T follicular helper cell (primary cell): Measurements from ENCODE around the gene TSPAN13.

Experiments
- DNase-seq: peaks from one replicate; pipeline ENCODE4 v3.0.0-alpha.2; 2020; ENCODE audit warnings: low read depth

TSPAN13 gene

DNA sequence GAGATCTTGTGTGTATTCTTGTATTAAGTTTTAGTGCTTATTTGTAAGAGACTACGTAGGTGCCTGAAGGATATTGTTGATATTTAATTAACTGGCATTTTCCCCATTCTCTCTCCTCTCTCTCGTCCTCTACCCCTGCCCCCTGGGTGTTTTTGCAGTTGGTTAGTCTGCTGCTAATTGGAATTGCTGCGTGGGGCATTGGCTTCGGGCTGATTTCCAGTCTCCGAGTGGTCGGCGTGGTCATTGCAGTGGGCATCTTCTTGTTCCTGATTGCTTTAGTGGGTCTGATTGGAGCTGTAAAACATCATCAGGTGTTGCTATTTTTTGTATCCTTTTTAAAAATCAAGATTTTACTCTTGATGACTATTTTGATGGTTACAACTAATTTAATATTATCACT, 22.5 kb downstream of the TSPAN13 start:
- DNase-seq = no peak

GRCh38 chr7:16778476-16778875, 24.9 kb downstream of the TSPAN13 start:
- no peak for DNase-seq

GRCh38 chr7:16779051-16779450, 25.5 kb downstream of the TSPAN13 start:
- DNase-seq = no peak

GRCh38 chr7:16780596-16780995, 27.0 kb downstream of the TSPAN13 start:
- DNase-seq = no peak

DNA sequence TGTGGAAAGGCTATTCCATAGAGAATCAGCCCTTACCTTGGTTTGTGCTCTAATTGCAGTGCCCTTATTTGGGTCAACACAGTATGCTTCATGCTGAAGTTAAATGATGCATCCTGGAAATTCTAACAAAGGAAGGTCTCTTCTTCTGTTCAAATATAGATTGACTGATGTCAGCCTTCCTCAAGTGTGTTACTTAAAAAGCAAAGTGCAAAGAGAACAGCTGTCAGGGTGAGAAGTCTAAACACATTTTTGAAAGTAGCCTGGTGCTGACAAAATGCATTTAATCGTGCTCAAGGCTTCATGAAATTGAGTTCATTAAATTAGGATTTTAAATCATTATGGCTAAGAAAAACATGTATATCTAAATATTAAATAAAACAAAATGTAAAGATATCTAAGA, 31.8 kb downstream of the TSPAN13 start:
- no peak for DNase-seq

GRCh38 chr7:16785846-16786245, 32.3 kb downstream of the TSPAN13 start:
- no peak for DNase-seq

DNA sequence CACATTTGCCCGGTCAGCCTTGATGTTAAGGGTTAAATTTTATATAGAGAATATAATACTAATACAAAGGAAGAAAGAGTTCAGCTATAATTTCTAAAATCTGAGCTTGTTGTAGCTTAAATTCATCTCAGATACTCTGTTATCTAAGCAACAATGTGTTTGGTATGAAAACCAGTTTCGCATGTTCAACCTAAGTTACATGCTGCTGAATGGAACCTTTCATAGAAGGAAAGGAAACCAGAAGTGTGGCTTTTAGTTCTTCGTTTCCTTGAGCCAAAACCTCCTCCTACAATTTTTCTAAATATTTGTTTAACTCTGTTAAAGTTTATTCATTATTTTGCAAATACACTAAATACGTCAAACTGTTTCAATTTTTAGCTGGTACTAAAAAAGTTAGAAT, 32.7 kb downstream of the TSPAN13 start:
- DNase-seq = no peak

GRCh38 chr7:16787127-16787526, 33.6 kb downstream of the TSPAN13 start:
- no peak for DNase-seq

- DNase-seq = no peak
Observed at GRCh38 chr7:16791071-16791470, 37.5 kb downstream of the TSPAN13 start.

GRCh38 chr7:16791905-16792698, 38.5 kb downstream of the TSPAN13 start:
- no peak for DNase-seq

DNA sequence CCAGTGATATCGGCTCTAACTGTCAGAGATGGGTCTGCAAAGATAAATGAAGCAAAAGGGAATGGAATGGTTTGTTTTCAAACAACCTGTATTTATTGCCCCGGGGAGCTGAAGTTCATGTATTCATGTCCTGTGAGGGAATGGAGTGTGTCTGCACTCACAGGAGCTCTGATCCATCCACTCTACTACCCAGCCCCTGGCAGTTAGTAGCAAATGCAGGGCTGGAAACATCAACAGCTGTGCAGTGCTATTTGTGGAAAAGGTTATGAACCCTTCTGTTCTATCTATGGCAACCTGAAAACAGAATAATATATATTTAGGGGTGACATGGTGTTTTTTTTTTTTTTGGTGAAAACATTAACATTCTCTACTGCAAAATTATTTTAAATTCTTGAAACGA, 41.4 kb downstream of the TSPAN13 start:
- DNase-seq = no peak

DNA sequence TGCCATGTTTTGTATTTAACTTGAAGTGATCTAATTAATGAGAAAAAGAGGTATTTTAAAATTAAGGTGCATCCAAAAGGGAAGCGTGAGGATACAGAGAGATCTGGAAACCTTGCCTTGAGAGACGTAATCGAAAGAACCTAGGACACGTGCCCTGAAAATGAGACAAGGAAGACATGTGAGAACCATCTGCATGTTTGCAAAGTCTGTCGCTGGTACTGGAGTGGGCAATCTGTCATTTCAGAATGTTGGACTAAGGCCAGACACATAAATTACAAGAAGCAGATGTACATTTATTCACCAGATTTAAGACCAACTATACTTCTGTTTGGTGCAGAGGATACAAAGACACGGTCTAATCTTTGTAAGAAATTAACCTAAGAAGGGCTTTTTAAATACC, 42.1 kb downstream of the TSPAN13 start:
- no peak for DNase-seq

DNA sequence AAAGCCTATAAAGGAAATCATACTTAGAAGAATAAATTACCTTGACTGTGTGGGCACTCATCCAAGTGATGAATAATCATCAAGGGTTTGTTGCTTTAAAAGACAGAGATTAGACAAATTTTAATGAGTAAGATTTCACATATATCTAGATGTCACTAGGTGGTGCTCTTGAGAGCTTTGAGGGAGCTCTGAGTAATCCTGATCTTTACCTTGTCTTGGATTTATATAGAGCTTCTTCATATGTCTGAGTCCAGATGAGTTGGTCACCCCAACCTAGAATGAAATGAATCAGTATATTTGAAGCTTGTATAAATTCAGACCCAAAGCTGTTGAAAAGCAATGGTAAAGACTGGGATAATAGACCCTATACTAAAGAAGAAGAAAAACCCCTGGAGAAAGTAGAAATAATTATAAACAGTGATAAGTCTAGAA, 47.6 kb downstream of the TSPAN13 start:
- DNase-seq = no peak

DNA sequence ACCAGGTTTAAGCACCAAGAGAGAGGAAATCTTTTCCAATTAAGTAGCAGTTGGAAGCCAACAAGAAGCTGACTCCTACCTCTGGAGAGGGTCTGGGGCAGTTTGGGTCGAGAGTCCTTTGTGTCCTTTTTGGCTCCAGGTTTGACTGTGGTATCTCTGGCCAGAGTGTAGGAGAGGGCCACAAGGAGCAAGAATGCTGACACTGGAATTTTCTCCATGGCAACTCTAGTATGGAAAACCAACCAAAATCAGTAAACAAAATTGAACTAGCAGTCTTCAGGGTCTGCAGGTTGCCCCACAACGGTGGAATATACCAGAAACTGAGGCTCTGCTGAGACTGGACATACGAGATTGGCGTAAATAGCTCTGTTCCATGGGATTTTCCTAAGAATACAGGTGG, 48.0 kb downstream of the TSPAN13 start:
- DNase-seq = no peak

DNA sequence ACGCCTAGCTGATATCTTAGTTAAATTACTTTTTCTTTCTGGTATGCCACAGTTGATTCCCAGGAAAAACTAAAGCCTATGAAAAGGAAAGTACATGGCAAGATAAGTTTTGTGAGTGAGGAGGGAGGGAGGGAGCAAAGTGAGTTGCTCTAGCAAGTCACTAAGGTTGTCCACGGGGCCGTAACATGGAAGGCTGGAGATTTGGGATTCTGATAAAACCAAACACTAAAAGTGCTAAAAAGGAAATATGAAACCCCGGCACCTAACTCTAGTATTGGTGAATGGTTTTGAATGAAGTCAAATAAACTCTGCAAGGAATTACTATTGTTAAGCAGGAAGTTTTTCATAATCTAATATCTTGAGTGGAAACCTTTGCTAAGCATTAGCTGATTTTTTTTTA, 49.6 kb downstream of the TSPAN13 start:
- DNase-seq = no peak

DNA sequence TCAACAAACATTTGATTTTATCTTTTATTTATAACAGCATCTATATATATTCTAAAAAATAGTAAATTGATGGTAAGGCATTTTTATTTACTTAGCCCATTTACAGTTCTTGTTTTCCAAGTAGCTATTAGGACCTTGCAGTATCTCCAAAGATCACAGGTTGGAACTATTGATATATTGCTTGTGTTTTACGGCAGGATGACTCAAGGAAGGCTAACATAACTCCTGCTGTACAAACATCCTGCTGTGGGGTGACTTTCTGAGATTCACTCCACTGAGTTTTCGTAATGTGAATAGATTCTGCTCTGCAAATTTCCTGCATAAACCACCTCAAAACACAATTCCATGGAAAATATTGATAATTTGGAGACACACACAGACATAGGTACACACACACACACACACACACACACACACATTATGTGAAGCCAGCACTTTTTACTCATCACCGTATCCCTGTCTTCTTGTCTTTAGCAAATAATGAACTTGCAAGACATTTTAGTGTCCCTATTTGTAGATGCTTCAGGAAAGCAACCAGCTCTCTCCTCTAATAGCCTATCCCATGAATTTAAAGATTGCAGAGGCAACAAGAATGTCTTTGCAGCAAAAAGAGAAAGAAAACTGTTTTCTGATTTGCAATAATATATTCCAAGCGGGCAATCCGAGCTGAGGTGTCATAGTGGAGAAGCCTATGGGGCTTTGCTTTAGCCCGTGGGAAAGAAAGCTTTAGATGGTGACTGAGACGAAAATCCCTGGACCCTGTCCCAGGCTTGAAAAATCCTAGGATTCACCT, 50.5 kb downstream of the TSPAN13 start:
- DNase-seq = no peak

DNA sequence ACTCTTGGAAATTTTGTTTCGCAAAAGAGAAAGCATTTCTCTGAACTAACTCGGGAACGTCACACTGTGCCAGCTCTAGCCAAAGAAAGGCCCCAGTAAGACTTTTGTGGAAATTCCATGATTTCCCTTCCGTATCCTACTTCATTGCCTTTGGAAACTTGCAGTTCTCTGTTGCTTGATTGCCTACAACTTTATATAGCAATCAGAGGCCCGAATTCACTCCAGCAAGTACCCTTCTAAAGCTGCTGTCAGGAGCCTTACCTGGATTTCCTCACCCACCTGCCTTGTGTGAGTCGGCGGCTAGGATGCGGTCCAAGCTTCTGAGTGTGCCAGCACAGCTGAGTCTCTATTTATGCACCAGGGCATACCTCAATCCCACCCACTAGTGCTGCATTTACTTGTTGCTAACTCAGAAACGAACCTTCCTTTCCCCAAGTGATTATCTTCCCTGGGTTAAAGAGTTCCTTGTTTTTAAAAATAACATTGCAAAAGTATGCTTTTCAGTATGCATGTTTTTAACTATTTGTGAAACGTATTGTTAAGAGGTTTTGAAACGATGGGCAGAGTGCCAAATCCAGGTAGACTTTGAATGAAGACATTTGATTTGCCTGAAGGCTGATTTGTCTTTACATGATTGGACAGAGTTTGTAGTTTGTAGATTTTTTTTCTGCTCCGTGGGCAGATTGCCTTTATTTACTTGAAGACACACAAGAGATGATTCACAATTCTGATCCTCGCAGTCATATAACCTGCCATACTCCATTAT, 51.3 kb downstream of the TSPAN13 start, which contains the start of gene AGR2:
Gene AGR2, minus strand, starts transcription at position 326 of the 766 bp plus-strand sequence. CDS start 3,203 bp downstream, outside the sequence.
- no peak for DNase-seq

DNA sequence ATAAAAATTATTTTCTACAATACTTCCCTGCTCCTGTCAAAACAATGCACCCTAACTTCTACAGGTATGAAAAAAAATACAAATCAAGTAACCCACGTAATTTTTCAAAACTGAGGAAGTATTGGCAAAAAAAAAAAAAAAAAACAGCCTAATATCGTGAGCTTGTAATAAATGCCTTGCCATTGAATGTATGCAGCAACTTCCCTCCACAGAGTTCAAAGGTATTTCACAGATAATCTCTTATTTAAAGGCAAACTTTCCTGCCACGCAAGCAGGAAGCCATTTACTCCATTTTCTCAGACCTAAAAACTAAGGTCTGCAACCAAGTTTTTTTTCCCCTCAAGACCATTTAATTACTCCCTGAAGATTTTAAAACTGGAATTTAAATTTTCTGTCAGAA, 51.9 kb downstream of the TSPAN13 start:
- no peak for DNase-seq

GRCh38 chr7:16810112-16810511, 56.6 kb downstream of the TSPAN13 start:
- DNase-seq = no peak

DNA sequence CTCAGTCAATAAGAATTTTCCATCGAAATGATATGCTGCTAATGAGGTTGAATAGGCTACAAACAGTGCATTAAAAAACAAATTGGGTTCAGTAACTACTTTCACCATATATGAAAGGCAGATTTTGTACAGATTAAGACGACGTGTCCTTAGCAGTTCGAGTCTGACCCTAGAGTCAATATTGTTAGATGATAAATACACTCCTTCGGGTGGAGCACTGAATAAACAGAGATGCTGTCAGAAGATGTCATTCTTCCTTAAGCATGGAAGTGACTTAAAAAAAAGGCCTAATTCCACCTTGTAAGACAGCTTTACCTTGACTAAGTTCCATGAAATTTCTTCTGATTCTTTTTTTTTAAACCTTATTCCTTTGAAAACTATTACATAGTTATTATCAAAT, 57.0 kb downstream of the TSPAN13 start:
- no peak for DNase-seq

GRCh38 chr7:16811551-16811950, 58.0 kb downstream of the TSPAN13 start:
- DNase-seq = no peak

DNA sequence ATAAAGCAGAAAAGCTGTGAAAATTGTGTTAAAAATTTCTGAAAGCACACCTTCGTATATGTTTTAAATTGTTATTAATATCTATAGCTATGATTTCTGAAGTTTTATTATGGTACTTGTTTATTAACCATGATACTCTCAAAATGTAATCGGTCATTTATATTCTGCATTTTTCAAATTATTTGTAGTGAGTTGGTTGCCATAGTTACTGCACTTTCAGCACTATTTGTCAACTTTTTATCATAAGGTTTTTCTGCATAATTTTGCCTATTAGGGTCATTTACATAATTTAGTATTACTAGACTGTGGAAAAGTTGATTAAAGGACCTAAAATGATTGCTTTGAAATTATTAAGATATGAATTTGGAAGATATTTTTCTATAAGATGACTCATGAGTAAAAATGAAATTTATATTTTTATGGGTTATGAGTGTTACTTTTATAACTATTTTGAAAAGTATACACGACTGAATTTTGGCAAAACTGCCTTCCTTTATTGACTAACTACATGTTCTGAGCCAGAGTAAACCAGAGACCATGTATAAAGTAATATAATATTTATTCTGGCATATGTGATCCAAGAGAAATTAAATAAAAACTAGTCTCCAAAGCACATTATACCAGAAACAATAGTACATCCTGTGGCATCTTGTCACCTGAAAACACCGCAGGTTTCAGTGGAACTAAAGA, 59.1 kb downstream of the TSPAN13 start:
- no peak for DNase-seq
